LNCAP (cell line): ENCODE measurements around the gene YTHDC1.

Experiments
- CTCF ChIP-seq: fragments of 450-650 bp; IDR thresholded peaks from 2 replicates; pipeline ENCODE4 v1.5.1; 2017; ENCODE audit warnings: mild to moderate bottlenecking

Gene YTHDC1

GRCh38 chr4:68264875-68265565 is 84.9 kb downstream of the YTHDC1 start:
- TF ChIP-seq CTCF, result no peak
